Breast epithelium (tissue), 4 donors: Measurements from ENCODE around the gene ARMC9. TPM values are rescaled to one million over a fixed set of nuclear protein-coding genes. Genes with fewer than 3 reads are reported as not detected.

ENCODE experiments used
- DNase-seq, 2 donors: peaks; one replicate each; pipeline ENCODE4 v3.0.0-alpha.2; 2019; ENCODE audit warnings: low spot score in 2 of 2
- H3K27ac ChIP-seq, 2 donors: fragments of 200-600 bp; sonication (generic) in 1 of 2; one replicate each; pipeline ENCODE4 v1.5.1; 2016 to 2019; ENCODE audit warnings: mild to moderate bottlenecking in 1 of 2
- H3K27me3 ChIP-seq, 2 donors: fragments of 200-600 bp; sonication (generic) in 1 of 2; one replicate each; pipeline versions ENCODE4 v1.5.1 to v1.6.0; 2017 to 2019; ENCODE audit warnings: control low read depth in 1 of 2, mild to moderate bottlenecking in 1 of 2
- H3K36me3 ChIP-seq: fragments of 200-600 bp; one replicate; pipeline ENCODE4 v1.5.1; 2019
- H3K4me1 ChIP-seq, 2 donors: fragments of 200-600 bp; sonication (generic); one replicate each; pipeline ENCODE4 v1.5.1; 2016 to 2019; ENCODE audit warnings: control low read depth in 1 of 2
- H3K4me3 ChIP-seq, 3 donors: fragments of 200-600 bp; sonication (generic); 1 replicate in 2 of 3; 2 replicates in 1 of 3; pipeline ENCODE4 v1.5.1; 2016 to 2019; ENCODE audit warnings: mild to moderate bottlenecking in 3 of 3, moderate library complexity in 2 of 3
- H3K9me3 ChIP-seq, 2 donors: fragments of 200-600 bp; sonication (generic) in 1 of 2; one replicate each; pipeline ENCODE4 v1.5.1; 2016 to 2019; ENCODE audit warnings: control low read depth in 1 of 2
- POLR2A ChIP-seq: fragments of 450-650 bp; IDR thresholded peaks from one replicate; pipeline ENCODE4 v1.6.1; 2016; ENCODE audit warnings: antibody characterized with exemption, mild to moderate bottlenecking, moderate library complexity
- POLR2AphosphoS5 ChIP-seq, 3 donors: sonication (generic); formaldehyde crosslinking; IDR thresholded peaks; one replicate each; pipeline ENCODE4 v1.6.1; 2017; ENCODE audit warnings: antibody characterized with exemption in 3 of 3
- intact Hi-C: fragments of 100-400 bp; cut with DNase I; formaldehyde crosslinking; loops from one replicate; pipeline ENCODE4 v1.15.1; 2023; ENCODE audit warnings: low total_unique reads
- total RNA-seq, 3 donors: library from RNA; depleted of rRNA; stranded (reverse); fragments of >200 nt; gene quantifications; one replicate each; pipeline ENCODE4 v1.1.0, GENCODE V29; 2016
- TF ChIP-seq, protein P1 (sequence below), 3 donors: fragments of 450-650 bp; IDR thresholded peaks; one replicate each; pipeline ENCODE4 v1.5.1; 2016 to 2017; ENCODE audit warnings: antibody characterized with exemption in 3 of 3, mild to moderate bottlenecking in 3 of 3, moderate library complexity in 3 of 3

Gene ARMC9
- total RNA-seq, 3 donors from 2014 or later: 4.0 to 20.8 (median 18.0) TPM

DNA sequence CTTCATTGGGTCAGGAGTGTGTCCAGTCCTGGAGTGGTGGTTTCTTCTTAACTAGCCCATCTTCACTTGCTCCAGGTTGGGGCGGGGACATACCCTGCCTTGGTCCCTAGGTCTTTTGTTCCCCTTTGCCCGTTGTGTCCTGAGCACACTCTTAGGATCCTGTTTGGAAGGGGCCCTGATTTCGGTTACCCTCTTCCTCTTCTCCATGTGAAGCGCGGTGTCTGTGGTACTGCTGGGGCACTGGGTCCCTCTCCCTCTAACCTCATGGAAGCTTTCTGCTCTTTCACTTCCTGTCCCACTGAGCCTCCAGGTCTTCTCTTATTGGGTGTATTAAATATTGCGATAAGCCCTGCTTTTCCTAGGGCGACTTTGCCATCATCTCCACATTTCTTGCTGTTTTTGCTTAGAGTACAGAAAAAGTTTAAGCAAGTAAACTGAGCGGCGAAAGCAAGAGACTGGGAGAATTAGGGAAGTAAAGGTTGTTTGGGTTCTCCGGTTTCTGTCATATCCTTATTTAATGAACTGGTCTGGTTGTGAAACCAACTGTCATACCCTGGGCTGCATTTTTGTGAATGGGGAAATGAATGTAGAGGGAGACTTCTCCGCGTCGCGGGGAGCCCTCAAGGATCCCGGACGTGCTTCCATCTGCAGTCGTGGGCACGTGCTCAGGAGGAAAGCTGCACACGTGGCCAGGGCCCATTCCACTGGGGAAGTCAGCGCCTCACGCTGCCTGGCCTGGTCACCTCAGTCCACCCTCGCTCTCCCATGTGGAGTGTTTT lies 123.3 kb downstream of the ARMC9 start:
- no peak for DNase-seq
- intact Hi-C loops: no loop called here
- H3K4me1 ChIP-seq: no peaks in the 10 kb centered on the region
- no peaks in the 10 kb centered on the region for H3K9me3 ChIP-seq
- H3K36me3 ChIP-seq: no peaks in the 10 kb centered on the region
- H3K27ac ChIP-seq: no peak overlapping the region
- no peak for TF ChIP-seq POLR2AphosphoS5 (IDR thresholded peaks at IDR 0.05)
- TF ChIP-seq POLR2A: no peak
- TF ChIP-seq, protein P1, sequence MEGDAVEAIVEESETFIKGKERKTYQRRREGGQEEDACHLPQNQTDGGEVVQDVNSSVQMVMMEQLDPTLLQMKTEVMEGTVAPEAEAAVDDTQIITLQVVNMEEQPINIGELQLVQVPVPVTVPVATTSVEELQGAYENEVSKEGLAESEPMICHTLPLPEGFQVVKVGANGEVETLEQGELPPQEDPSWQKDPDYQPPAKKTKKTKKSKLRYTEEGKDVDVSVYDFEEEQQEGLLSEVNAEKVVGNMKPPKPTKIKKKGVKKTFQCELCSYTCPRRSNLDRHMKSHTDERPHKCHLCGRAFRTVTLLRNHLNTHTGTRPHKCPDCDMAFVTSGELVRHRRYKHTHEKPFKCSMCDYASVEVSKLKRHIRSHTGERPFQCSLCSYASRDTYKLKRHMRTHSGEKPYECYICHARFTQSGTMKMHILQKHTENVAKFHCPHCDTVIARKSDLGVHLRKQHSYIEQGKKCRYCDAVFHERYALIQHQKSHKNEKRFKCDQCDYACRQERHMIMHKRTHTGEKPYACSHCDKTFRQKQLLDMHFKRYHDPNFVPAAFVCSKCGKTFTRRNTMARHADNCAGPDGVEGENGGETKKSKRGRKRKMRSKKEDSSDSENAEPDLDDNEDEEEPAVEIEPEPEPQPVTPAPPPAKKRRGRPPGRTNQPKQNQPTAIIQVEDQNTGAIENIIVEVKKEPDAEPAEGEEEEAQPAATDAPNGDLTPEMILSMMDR (IDR thresholded peaks at IDR 0.05): no peak
- no peaks in the 10 kb centered on the region for H3K27me3 ChIP-seq
- no peak overlapping the region for H3K4me3 ChIP-seq

GRCh38 chr2:231323316-231323715 lies 124.9 kb downstream of the ARMC9 start:
- no peaks in the 10 kb centered on the region for H3K27me3 ChIP-seq
- TF ChIP-seq POLR2A: no peak
- TF ChIP-seq, protein P1 (IDR thresholded peaks at IDR 0.05): no peak
- no peak for TF ChIP-seq POLR2AphosphoS5 (IDR thresholded peaks at IDR 0.05)
- no peak for DNase-seq
- intact Hi-C loops: no loop called here
- H3K4me1 ChIP-seq: no peaks in the 10 kb centered on the region
- no peak overlapping the region for H3K27ac ChIP-seq
- no peaks in the 10 kb centered on the region for H3K9me3 ChIP-seq
- H3K4me3 ChIP-seq: no peak overlapping the region
- no peaks in the 10 kb centered on the region for H3K36me3 ChIP-seq

- Histone ChIP-seq H3K27me3 (no peaks in the 10 kb centered on the region), H3K9me3 (no peaks in the 10 kb centered on the region), H3K4me3 (no peak overlapping the region), H3K4me1 (no peaks in the 10 kb centered on the region), H3K36me3 (no peaks in the 10 kb centered on the region), H3K27ac (no peak overlapping the region)
- TF ChIP-seq POLR2A (no peak), POLR2AphosphoS5 (IDR thresholded peaks at IDR 0.05) (no peak)
- TF ChIP-seq, protein P1 (IDR thresholded peaks at IDR 0.05): no peak
- intact Hi-C loops: no loop called here
- DNase-seq: no peak
Observed at GRCh38 chr2:231325826-231326225, 127.4 kb downstream of the ARMC9 start.

GRCh38 chr2:231326404-231326803 lies 128.0 kb downstream of the ARMC9 start:
- Histone ChIP-seq H3K27ac (no peak overlapping the region), H3K36me3 (no peaks in the 10 kb centered on the region), H3K27me3 (no peaks in the 10 kb centered on the region), H3K9me3 (no peaks in the 10 kb centered on the region), H3K4me1 (no peaks in the 10 kb centered on the region), H3K4me3 (no peak overlapping the region)
- no peak for TF ChIP-seq POLR2A
- no peak for TF ChIP-seq POLR2AphosphoS5 (IDR thresholded peaks at IDR 0.05)
- TF ChIP-seq, protein P1 (IDR thresholded peaks at IDR 0.05): no peak
- no peak for DNase-seq
- intact Hi-C loops: no loop called here

DNA sequence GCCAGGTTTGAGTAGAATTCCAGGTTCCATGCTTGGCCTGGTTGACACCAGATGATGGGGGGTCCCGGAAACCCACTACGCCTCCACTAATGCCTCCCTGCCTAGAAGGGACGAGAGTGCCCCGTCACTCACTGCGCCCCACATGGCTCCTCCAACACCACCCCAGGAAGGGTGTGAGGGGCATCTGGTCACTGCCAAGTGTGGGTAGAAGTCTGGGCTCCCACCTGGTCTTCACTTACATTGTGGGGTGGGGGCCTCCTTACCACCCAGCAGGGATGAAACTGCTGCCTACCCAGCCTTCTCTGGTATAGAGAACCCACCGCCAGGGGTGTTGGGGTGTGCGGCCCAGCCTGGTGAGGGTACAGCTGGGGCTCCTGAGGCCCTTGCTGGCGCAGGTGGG lies 131.9 kb downstream of the ARMC9 start:
- TF ChIP-seq, protein P1 (IDR thresholded peaks at IDR 0.05): no peak
- no peak for TF ChIP-seq POLR2A
- no peak for TF ChIP-seq POLR2AphosphoS5 (IDR thresholded peaks at IDR 0.05)
- no peak overlapping the region for H3K4me3 ChIP-seq
- intact Hi-C loops: no loop called here
- H3K36me3 ChIP-seq: no peaks in the 10 kb centered on the region
- no peaks in the 10 kb centered on the region for H3K4me1 ChIP-seq
- no peaks in the 10 kb centered on the region for H3K9me3 ChIP-seq
- DNase-seq: no peak
- H3K27me3 ChIP-seq: no peaks in the 10 kb centered on the region
- no peak overlapping the region for H3K27ac ChIP-seq
